GM18870 (cell line): Measurements from ENCODE around the gene NUDT22.

ENCODE experiments used
- ATAC-seq: cut with Tn5 transposase; IDR thresholded peaks from one replicate; pipeline ENCODE4 v1.9.1; 2021; ENCODE audit warnings: moderate library complexity; ENCODE audit not compliant: unreplicated experiment

The NUDT22 gene

GRCh38 chr11:64253481-64253880, 27.4 kb downstream of the NUDT22 start:
- no peak for ATAC-seq

- ATAC-seq = no peak
Measured at GRCh38 chr11:64254326-64254725, 28.3 kb downstream of the NUDT22 start.

- no peak for ATAC-seq
Measured at GRCh38 chr11:64255135-64256128, 29.4 kb downstream of the NUDT22 start.

GRCh38 chr11:64256300-64256699, 30.2 kb downstream of the NUDT22 start:
- no peak for ATAC-seq

GRCh38 chr11:64258356-64258755, 32.3 kb downstream of the NUDT22 start:
- no peak for ATAC-seq

GRCh38 chr11:64258946-64259532, 33.0 kb downstream of the NUDT22 start:
- ATAC-seq = no peak

GRCh38 chr11:64259533-64260067, 33.5 kb downstream of the NUDT22 start:
- ATAC-seq = no peak

GRCh38 chr11:64260147-64260708, 34.2 kb downstream of the NUDT22 start:
- ATAC-seq = no peak

- no peak for ATAC-seq
Measured at GRCh38 chr11:64261556-64262080, 35.5 kb downstream of the NUDT22 start.

GRCh38 chr11:64262271-64263002, 36.4 kb downstream of the NUDT22 start:
- ATAC-seq = no peak

- ATAC-seq = no peak
Measured at GRCh38 chr11:64263021-64263946, 37.2 kb downstream of the NUDT22 start.

GRCh38 chr11:64263947-64264317, 37.9 kb downstream of the NUDT22 start:
- no peak for ATAC-seq

GRCh38 chr11:64264371-64264852, 38.3 kb downstream of the NUDT22 start:
- no peak for ATAC-seq

- no peak for ATAC-seq
Measured at GRCh38 chr11:64265176-64266160, 39.4 kb downstream of the NUDT22 start.

- ATAC-seq = no peak
Measured at GRCh38 chr11:64266339-64266738, 40.3 kb downstream of the NUDT22 start.

- ATAC-seq = no peak
Measured at GRCh38 chr11:64267207-64267945, 41.3 kb downstream of the NUDT22 start.

GRCh38 chr11:64268025-64268892, 42.2 kb downstream of the NUDT22 start:
- no peak for ATAC-seq
